Occipital lobe (tissue), 2 donors: ENCODE data around the gene JAG1. TPM values are rescaled to one million over a fixed set of nuclear protein-coding genes. Genes with fewer than 3 reads are reported as not detected.

Experiments
- small RNA-seq: library from RNA; depleted of rRNA; stranded (forward); fragments of <200 nt; gene quantifications from one replicate; pipeline ENCODE3, GENCODE V24; 2014
- total RNA-seq: library from RNA; depleted of rRNA; stranded (reverse); fragments of >200 nt; gene quantifications from one replicate; pipeline ENCODE4 v1.2.3, GENCODE V29; 2014

Gene JAG1
- total RNA-seq, 1 donor from 2014 or later = 26.0 TPM

Small RNAs within 50 kb of the gene (small RNA-seq; reads per million reads assigned to genes)
- gene MIR6870 = not detected

Other genes starting within 250 kb of the JAG1 start
- 17.9 TPM for gene MKKS, start 239.8 kb downstream of the JAG1 start, total RNA-seq
- gene SLX4IP, start 238.7 kb downstream of the JAG1 start, total RNA-seq = 7.5 TPM